ENCODE data around the gene MLIP. TPM values are rescaled to one million over a fixed set of nuclear protein-coding genes. Genes with fewer than 3 reads are reported as not detected.
A peak's percentile ranks its signal among the peaks of the same experiment; 100 is the strongest.

The MLIP gene
- total RNA-seq, 1 experiment from 2014 or later = not detected

GRCh38 chr6:54140811-54141210 is 29.6 kb downstream of the MLIP start:
- no peaks in the 10 kb centered on the region for H3K36me3 ChIP-seq (replicated peaks; ENCODE audit: control insufficient read depth, insufficient read depth, low read length)
- H3K4me3 ChIP-seq (ENCODE audit: insufficient read depth, low read depth, low read length) = no peak overlapping the region
- no peaks in the 10 kb centered on the region for H3K27me3 ChIP-seq (ENCODE audit: control insufficient read depth, insufficient read depth, low read length)
- DNase-seq = no peak

GRCh38 chr6:54142889-54143519 is 31.8 kb downstream of the MLIP start:
- H3K36me3 ChIP-seq (replicated peaks; ENCODE audit: control insufficient read depth, insufficient read depth, low read length) = no peaks in the 10 kb centered on the region
- no peak for DNase-seq
- no peak overlapping the region for H3K4me3 ChIP-seq (ENCODE audit: insufficient read depth, low read depth, low read length)
- H3K27me3 ChIP-seq (ENCODE audit: control insufficient read depth, insufficient read depth, low read length) = no peaks in the 10 kb centered on the region

GRCh38 chr6:54151861-54152260 is 40.6 kb downstream of the MLIP start:
- Histone ChIP-seq H3K4me3 (ENCODE audit: insufficient read depth, low read depth, low read length) (no peak overlapping the region), H3K36me3 (replicated peaks; ENCODE audit: control insufficient read depth, insufficient read depth, low read length) (no peaks in the 10 kb centered on the region), H3K27me3 (ENCODE audit: control insufficient read depth, insufficient read depth, low read length) (no peaks in the 10 kb centered on the region)
- no peak for DNase-seq

- H3K36me3 ChIP-seq (replicated peaks; ENCODE audit: control insufficient read depth, insufficient read depth, low read length) = no peaks in the 10 kb centered on the region
- DNase-seq = no peak
- H3K4me3 ChIP-seq (ENCODE audit: insufficient read depth, low read depth, low read length) = no peak overlapping the region
- H3K27me3 ChIP-seq (ENCODE audit: control insufficient read depth, insufficient read depth, low read length) = no peaks in the 10 kb centered on the region
These were observed 45.5 kb downstream of the MLIP start for GRCh38 chr6:54156650-54157250.

- no peak for DNase-seq
- H3K27me3 ChIP-seq (ENCODE audit: control insufficient read depth, insufficient read depth, low read length) = no peaks in the 10 kb centered on the region
- no peak overlapping the region for H3K4me3 ChIP-seq (ENCODE audit: insufficient read depth, low read depth, low read length)
- no peaks in the 10 kb centered on the region for H3K36me3 ChIP-seq (replicated peaks; ENCODE audit: control insufficient read depth, insufficient read depth, low read length)
These were observed 46.2 kb downstream of the MLIP start for GRCh38 chr6:54157405-54157804.

GRCh38 chr6:54173089-54173488 is 61.8 kb downstream of the MLIP start:
- Histone ChIP-seq H3K36me3 (replicated peaks; ENCODE audit: control insufficient read depth, insufficient read depth, low read length) (no peaks in the 10 kb centered on the region), H3K4me3 (ENCODE audit: insufficient read depth, low read depth, low read length) (no peak overlapping the region), H3K27me3 (ENCODE audit: control insufficient read depth, insufficient read depth, low read length) (no peaks in the 10 kb centered on the region)
- no peak for DNase-seq

GRCh38 chr6:54179152-54179551 is 67.9 kb downstream of the MLIP start:
- Histone ChIP-seq H3K36me3 (replicated peaks; ENCODE audit: control insufficient read depth, insufficient read depth, low read length) (no peaks in the 10 kb centered on the region), H3K27me3 (ENCODE audit: control insufficient read depth, insufficient read depth, low read length) (no peaks in the 10 kb centered on the region), H3K4me3 (ENCODE audit: insufficient read depth, low read depth, low read length) (no peak overlapping the region)
- no peak for DNase-seq

GRCh38 chr6:54183616-54184015 is 72.4 kb downstream of the MLIP start:
- no peak for DNase-seq
- no peaks in the 10 kb centered on the region for H3K36me3 ChIP-seq (replicated peaks; ENCODE audit: control insufficient read depth, insufficient read depth, low read length)
- no peak overlapping the region for H3K4me3 ChIP-seq (ENCODE audit: insufficient read depth, low read depth, low read length)
- H3K27me3 ChIP-seq (ENCODE audit: control insufficient read depth, insufficient read depth, low read length) = no peaks in the 10 kb centered on the region

GRCh38 chr6:54185885-54186284 is 74.6 kb downstream of the MLIP start:
- no peaks in the 10 kb centered on the region; the same call in 1 of the 2 replicates for H3K27me3 ChIP-seq (ENCODE audit: control insufficient read depth, insufficient read depth, low read length)
- DNase-seq = no peak
- no peak overlapping the region for H3K4me3 ChIP-seq (ENCODE audit: insufficient read depth, low read depth, low read length)
- no peaks in the 10 kb centered on the region for H3K36me3 ChIP-seq (replicated peaks; ENCODE audit: control insufficient read depth, insufficient read depth, low read length)

- Histone ChIP-seq H3K36me3 (replicated peaks; ENCODE audit: control insufficient read depth, insufficient read depth, low read length) (no peaks in the 10 kb centered on the region), H3K27me3 (ENCODE audit: control insufficient read depth, insufficient read depth, low read length) (no peaks in the 10 kb centered on the region; the same call in 1 of the 2 replicates), H3K4me3 (ENCODE audit: insufficient read depth, low read depth, low read length) (no peak overlapping the region)
- DNase-seq = no peak
These were observed 77.6 kb downstream of the MLIP start for GRCh38 chr6:54188846-54189245.

GRCh38 chr6:54191461-54191860 is 80.2 kb downstream of the MLIP start:
- no peak overlapping the region for H3K4me3 ChIP-seq (ENCODE audit: insufficient read depth, low read depth, low read length)
- H3K27me3 ChIP-seq (ENCODE audit: control insufficient read depth, insufficient read depth, low read length) = no peaks in the 10 kb centered on the region; the same call in 1 of the 2 replicates
- no peak for DNase-seq
- H3K36me3 ChIP-seq (replicated peaks; ENCODE audit: control insufficient read depth, insufficient read depth, low read length) = no peaks in the 10 kb centered on the region

- H3K4me3 ChIP-seq (ENCODE audit: insufficient read depth, low read depth, low read length) = no peak overlapping the region
These were observed 81.8 kb downstream of the MLIP start for GRCh38 chr6:54192993-54193392.

GRCh38 chr6:54193560-54193959 is 82.3 kb downstream of the MLIP start:
- Histone ChIP-seq H3K27me3 (ENCODE audit: control insufficient read depth, insufficient read depth, low read length) (no peaks in the 10 kb centered on the region; the same call in 1 of the 2 replicates), H3K4me3 (ENCODE audit: insufficient read depth, low read depth, low read length) (no peak overlapping the region), H3K36me3 (replicated peaks; ENCODE audit: control insufficient read depth, insufficient read depth, low read length) (no peaks in the 10 kb centered on the region)
- DNase-seq = peak; percentile 16

More at GRCh38 chr6:54192993-54193392, 81.8 kb downstream of the MLIP start:
- no peak for DNase-seq
- Histone ChIP-seq H3K27me3 (ENCODE audit: control insufficient read depth, insufficient read depth, low read length) (no peaks in the 10 kb centered on the region; the same call in 1 of the 2 replicates), H3K36me3 (replicated peaks; ENCODE audit: control insufficient read depth, insufficient read depth, low read length) (no peaks in the 10 kb centered on the region)

- Histone ChIP-seq H3K27me3 (ENCODE audit: control insufficient read depth, insufficient read depth, low read length) (no peaks in the 10 kb centered on the region; the same call in 1 of the 2 replicates), H3K36me3 (replicated peaks; ENCODE audit: control insufficient read depth, insufficient read depth, low read length) (no peaks in the 10 kb centered on the region), H3K4me3 (ENCODE audit: insufficient read depth, low read depth, low read length) (no peak overlapping the region)
- DNase-seq = peak; percentile 10
These were observed 82.8 kb downstream of the MLIP start for GRCh38 chr6:54194067-54194466.

GRCh38 chr6:54195637-54196036 is 84.4 kb downstream of the MLIP start:
- no peak for DNase-seq
- H3K36me3 ChIP-seq (replicated peaks; ENCODE audit: control insufficient read depth, insufficient read depth, low read length) = no peaks in the 10 kb centered on the region
- H3K4me3 ChIP-seq (ENCODE audit: insufficient read depth, low read depth, low read length) = no peak overlapping the region
- no peaks in the 10 kb centered on the region for H3K27me3 ChIP-seq (ENCODE audit: control insufficient read depth, insufficient read depth, low read length)
